Measurements from ENCODE around the gene TMEM43. TPM values are rescaled to one million over a fixed set of nuclear protein-coding genes. Genes with fewer than 3 reads are reported as not detected.

TMEM43 gene
- total RNA-seq, 2 experiments from 2014 or later = 43.6 to 46.0 TPM

- H3K36me3 Mint-ChIP-seq (ENCODE audit: low read depth) = peaks cover 48% of the 10 kb centered on the region
- ChIA-PET CTCF (interaction anchor here (0.6 to 2.6 kb wide), 7 partner anchors 24 to 727 kb away, joined by 3 to 15 read pairs (median 5); partner anchors contain the start of genes CCDC174, CHCHD4 and TMEM43), POLR2A (interaction anchor here (1.7 to 3.4 kb wide), 8 partner anchors 12 to 252 kb away, joined by 5 to 90 read pairs (median 11); partner anchors contain the start of genes CHCHD4, SLC6A6 and TMEM43)
- no peaks in the 10 kb centered on the region for H3K9me3 Mint-ChIP-seq
- H3K27me3 Mint-ChIP-seq = no peaks in the 10 kb centered on the region
- H3K27ac Mint-ChIP-seq = peak overlapping the region; percentile 92
- peaks cover 68% of the 10 kb centered on the region for H3K4me1 Mint-ChIP-seq
- DNase-seq = no peak
- peak overlapping the region; percentile 84 for H3K4me3 Mint-ChIP-seq
Observed at GRCh38 chr3:14179795-14180194, 54.9 kb downstream of the TMEM43 start.

GRCh38 chr3:14181253-14181652 is 56.4 kb downstream of the TMEM43 start:
- Mint-ChIP-seq H3K27ac (no peak overlapping the region), H3K27me3 (no peaks in the 10 kb centered on the region), H3K4me3 (no peak overlapping the region), H3K9me3 (no peaks in the 10 kb centered on the region), H3K36me3 (ENCODE audit: low read depth) (peaks cover 50% of the 10 kb centered on the region), H3K4me1 (peaks cover 56% of the 10 kb centered on the region)
- no peak for DNase-seq
- POLR2A ChIA-PET = no interaction called here
- CTCF ChIA-PET = interaction anchor here (0.7 to 1.1 kb wide), 2 partner anchors 22 to 34 kb away, joined by 3 read pairs; no protein-coding TSS in a partner anchor

- H3K36me3 Mint-ChIP-seq (ENCODE audit: low read depth) = peaks cover 52% of the 10 kb centered on the region
- ChIA-PET CTCF (interaction anchor here (1.4 kb wide), 1 partner anchor 20 kb away, joined by 6 read pairs; no protein-coding TSS in a partner anchor), POLR2A (interaction anchor here (1.7 kb wide), 1 partner anchor 59 kb away, joined by 6 read pairs; the partner anchor contains the start of genes CHCHD4 and TMEM43)
- no peaks in the 10 kb centered on the region for H3K9me3 Mint-ChIP-seq
- H3K27ac Mint-ChIP-seq = no peak overlapping the region
- H3K4me1 Mint-ChIP-seq = peaks cover 45% of the 10 kb centered on the region
- H3K27me3 Mint-ChIP-seq = no peaks in the 10 kb centered on the region
- no peak overlapping the region for H3K4me3 Mint-ChIP-seq
- no peak for DNase-seq
Observed at GRCh38 chr3:14183015-14183577, 58.2 kb downstream of the TMEM43 start.

GRCh38 chr3:14186854-14187458 is 62.1 kb downstream of the TMEM43 start:
- Mint-ChIP-seq H3K9me3 (peaks cover 7% of the 10 kb centered on the region), H3K4me1 (peaks cover 44% of the 10 kb centered on the region), H3K4me3 (no peak overlapping the region), H3K27ac (no peak overlapping the region), H3K36me3 (ENCODE audit: low read depth) (peaks cover 73% of the 10 kb centered on the region), H3K27me3 (no peaks in the 10 kb centered on the region)
- no peak for DNase-seq
- ChIA-PET CTCF (interaction anchor here (1.5 kb wide), 1 partner anchor 17 kb away, joined by 4 read pairs; no protein-coding TSS in a partner anchor), POLR2A (interaction anchor here (2.0 kb wide), 1 partner anchor 9 kb away, joined by 9 read pairs; the partner anchor contains the start of genes LSM3 and XPC)

GRCh38 chr3:14188041-14188754 is 63.3 kb downstream of the TMEM43 start:
- POLR2A ChIA-PET = interaction anchor here (2.0 kb wide), 1 partner anchor 10 kb away, joined by 9 read pairs; the partner anchor contains the start of genes LSM3 and XPC
- H3K4me1 Mint-ChIP-seq = peaks cover 37% of the 10 kb centered on the region
- no peak for DNase-seq
- no peak overlapping the region for H3K27ac Mint-ChIP-seq
- CTCF ChIA-PET = interaction anchor here (1.4 kb wide), 1 partner anchor 10 kb away, joined by 3 read pairs; the partner anchor contains the start of genes LSM3 and XPC
- H3K27me3 Mint-ChIP-seq = no peaks in the 10 kb centered on the region
- peaks cover 68% of the 10 kb centered on the region for H3K36me3 Mint-ChIP-seq (ENCODE audit: low read depth)
- no peak overlapping the region for H3K4me3 Mint-ChIP-seq
- peaks cover 7% of the 10 kb centered on the region for H3K9me3 Mint-ChIP-seq

Other genes with a start within 250 kb of the TMEM43 start
- under 1 TPM in 1 of 2 experiments, not detected in 1; 0.13 TPM for gene WNT7A, start 245.0 kb upstream of the TMEM43 start, total RNA-seq
- gene CHCHD4, start 182 bp upstream of the TMEM43 start, total RNA-seq = 10 to 100 TPM; 11.5 to 12.8 TPM
- 10 to 100 TPM; 34.2 to 34.8 TPM for gene XPC, start 53.5 kb downstream of the TMEM43 start, total RNA-seq
- 10 to 100 TPM; 14.2 to 14.3 TPM for gene LSM3, start 53.8 kb downstream of the TMEM43 start, total RNA-seq

Measured in activated CD4-positive, alpha-beta memory T cell treated with anti-CD3 and anti-CD28 coated beads, Interleukin-2, amount 10 ng/mL, durations not matched to agents 7 days and 5 days (primary cell).